ENCODE data around the gene IFT172.

- no peak for TF ChIP-seq CTCF (IDR thresholded peaks at IDR 0.05)
- no peak for TF ChIP-seq POLR2A (IDR thresholded peaks at IDR 0.05)
Measured at GRCh38 chr2:27422958-27423357, 66.6 kb downstream of the IFT172 start.

Data from thyroid gland (tissue), 4 donors.